ENCODE results near the gene QRICH1. TPM values are rescaled to one million over a fixed set of nuclear protein-coding genes. Genes with fewer than 3 reads are reported as not detected.

QRICH1 gene, protein sequence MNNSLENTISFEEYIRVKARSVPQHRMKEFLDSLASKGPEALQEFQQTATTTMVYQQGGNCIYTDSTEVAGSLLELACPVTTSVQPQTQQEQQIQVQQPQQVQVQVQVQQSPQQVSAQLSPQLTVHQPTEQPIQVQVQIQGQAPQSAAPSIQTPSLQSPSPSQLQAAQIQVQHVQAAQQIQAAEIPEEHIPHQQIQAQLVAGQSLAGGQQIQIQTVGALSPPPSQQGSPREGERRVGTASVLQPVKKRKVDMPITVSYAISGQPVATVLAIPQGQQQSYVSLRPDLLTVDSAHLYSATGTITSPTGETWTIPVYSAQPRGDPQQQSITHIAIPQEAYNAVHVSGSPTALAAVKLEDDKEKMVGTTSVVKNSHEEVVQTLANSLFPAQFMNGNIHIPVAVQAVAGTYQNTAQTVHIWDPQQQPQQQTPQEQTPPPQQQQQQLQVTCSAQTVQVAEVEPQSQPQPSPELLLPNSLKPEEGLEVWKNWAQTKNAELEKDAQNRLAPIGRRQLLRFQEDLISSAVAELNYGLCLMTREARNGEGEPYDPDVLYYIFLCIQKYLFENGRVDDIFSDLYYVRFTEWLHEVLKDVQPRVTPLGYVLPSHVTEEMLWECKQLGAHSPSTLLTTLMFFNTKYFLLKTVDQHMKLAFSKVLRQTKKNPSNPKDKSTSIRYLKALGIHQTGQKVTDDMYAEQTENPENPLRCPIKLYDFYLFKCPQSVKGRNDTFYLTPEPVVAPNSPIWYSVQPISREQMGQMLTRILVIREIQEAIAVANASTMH
- total RNA-seq (2014; rRNA removed; shearing (Covaris generic)) (93.0 and 111 TPM in 2 replicates), total RNA-seq (2022) (132 and 156 TPM in 2 replicates), Bru-seq, nascent RNA (percentile 80 among the genes with signal in this experiment), BruChase-seq, experiment 1, labeled RNA remaining after a 6-hour chase (percentile 79 among the genes with signal in this experiment), BruChase-seq, experiment 2, labeled RNA remaining after a 2-hour chase (percentile 82 among the genes with signal in this experiment)
- long read RNA-seq, transcript QRICH1-201 (11 exons, 3,083 nt) = minor isoform, 6 of 148 reads
- long read RNA-seq, transcript QRICH1-202 (10 exons, 3,549 nt) = major isoform, 69 of 148 reads
- long read RNA-seq, transcript QRICH1-204 (11 exons, 3,009 nt) = minor isoform, 7 of 148 reads
- long read RNA-seq, partial matches to known transcripts = 29 of 148 reads
- long read RNA-seq, other reads (novel, unspliced or antisense) = 36 of 148 reads

DNA sequence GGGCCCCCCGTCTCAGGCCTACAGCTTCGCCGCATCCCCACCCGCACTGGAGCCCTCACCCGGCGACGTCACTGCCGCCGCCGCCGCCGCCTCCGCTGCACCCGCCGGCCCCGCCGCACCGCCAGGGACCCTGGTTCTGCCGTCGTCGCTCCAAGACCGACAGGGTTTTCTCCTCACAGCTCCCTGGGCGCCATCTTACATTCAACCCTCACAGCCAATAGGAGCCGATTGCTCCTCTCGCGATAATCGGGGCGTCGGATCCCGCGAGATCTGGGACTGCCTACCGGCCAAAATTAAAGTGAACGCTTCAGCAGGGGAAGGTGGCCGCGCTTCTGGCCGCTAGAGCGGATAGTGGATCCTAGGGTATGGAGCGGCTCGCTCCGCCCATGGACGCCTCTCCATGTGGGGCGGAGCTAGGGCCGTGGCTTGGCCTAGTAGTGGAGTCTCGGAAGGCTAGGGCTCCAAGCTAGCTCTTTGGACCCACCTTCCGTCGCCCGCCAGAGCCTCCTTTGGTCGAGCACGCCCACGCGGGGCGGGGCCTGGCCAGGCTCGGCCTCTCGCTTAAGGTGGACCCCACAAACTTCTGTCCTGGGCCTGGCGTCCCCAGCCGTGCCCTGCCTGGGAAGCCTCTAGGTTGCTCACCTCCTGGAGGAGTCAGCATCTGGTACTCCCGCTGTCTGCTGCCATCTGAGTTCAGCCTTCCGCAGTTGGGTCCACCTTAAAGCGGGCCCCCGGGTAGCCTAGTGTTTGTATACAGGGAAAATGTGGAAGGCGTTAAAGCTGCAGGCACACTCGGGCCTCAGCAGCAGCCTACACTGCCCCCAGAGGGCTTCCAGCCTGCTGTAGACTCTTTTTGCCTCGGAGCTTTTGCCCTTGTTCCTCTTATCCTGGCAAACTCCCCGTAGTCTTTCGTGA, at the start of gene QRICH1:
QRICH1 (minus strand) TSS at position 219 of the 915 bp plus-strand sequence. CDS start 17,054 bp downstream, outside the sequence.
- Histone ChIP-seq H3K36me3 (ENCODE audit: insufficient read depth, low read length) (peaks cover 60% of the 10 kb centered on the region), H3K4me2 (ENCODE audit: low read length) (peak within 1 kb of the TSS; percentile 97), H3K9me2 (ENCODE audit: insufficient read depth, low read length) (no peaks in the 10 kb centered on the region), H3K9me3 (ENCODE audit: low read length) (no peaks in the 10 kb centered on the region), H3K27ac (ENCODE audit: low read depth, low read length, poor library complexity, severe bottlenecking) (peak within 1 kb of the TSS; percentile 87), H3K4me1 (ENCODE audit: insufficient read depth, low read length, poor library complexity, severe bottlenecking) (peaks cover 23% of the 10 kb centered on the region), H2AFZ (ENCODE audit: low read length) (peak within 1 kb of the TSS; percentile 47; the same call in 1 of the 2 replicates), H3K4me3 (ENCODE audit: low read depth, low read length, poor library complexity, severe bottlenecking) (peak within 1 kb of the TSS; percentile 94), H3K79me2 (ENCODE audit: insufficient read depth, low read depth, low read length) (peaks cover 39% of the 10 kb centered on the region), H4K20me1 (ENCODE audit: insufficient read depth, low read length) (peaks cover 18% of the 10 kb centered on the region; the same call in 1 of the 2 replicates)
- DNase-seq (ENCODE audit: low spot score) = peak; percentile 99
- TF ChIP-seq EZH2phosphoT487 (IDR thresholded peaks at IDR 0.05; ENCODE audit: borderline replicate concordance, low read depth, low read length) (no peak), CTCF (conservative IDR thresholded peaks at IDR 0.05; ENCODE audit: low read length) (peak; percentile 79)
- ChIA-PET POLR2A (interaction anchor here (0.6 to 2.7 kb wide), 12 partner anchors 8 to 483 kb away, joined by 3 to 14 read pairs (median 4); partner anchors contain the start of genes IMPDH2, NDUFAF3, QARS1 and USP19), CTCF (ENCODE audit: unreplicated experiment) (interaction anchor here (0.6 to 1.1 kb wide), 5 partner anchors 10 to 375 kb away, joined by 3 to 6 read pairs (median 5); no protein-coding TSS in a partner anchor)
- intact Hi-C loops (cut with micrococcal nuclease; ENCODE audit: unreplicated experiment) = loop anchor here (1.0 to 5.0 kb wide), 6 partner anchors 10 to 578 kb away; partner anchors contain the start of genes APEH, ARIH2, QARS1 and WDR6
- no TSS peak for BruUV-seq (replicated peaks)

- POLR2A ChIA-PET = no interaction called here
- no peaks in the 10 kb centered on the region for H3K79me2 ChIP-seq (ENCODE audit: insufficient read depth, low read depth, low read length)
- BruUV-seq (replicated peaks) = no TSS peak
These were observed 46.2 kb upstream of the QRICH1 start for GRCh38 chr3:49140080-49140479.

More at GRCh38 chr3:49140080-49140479, 46.2 kb upstream of the QRICH1 start:
- H3K4me3 ChIP-seq (ENCODE audit: low read depth, low read length, poor library complexity, severe bottlenecking) = no peak overlapping the region
- H2AFZ ChIP-seq (ENCODE audit: low read length) = no peak overlapping the region
- no peak overlapping the region for H3K4me2 ChIP-seq (ENCODE audit: low read length)
- H3K9me2 ChIP-seq (ENCODE audit: insufficient read depth, low read length) = no peaks in the 10 kb centered on the region
- CTCF ChIA-PET (ENCODE audit: unreplicated experiment) = no interaction called here
- no peak for DNase-seq (ENCODE audit: low spot score)
- intact Hi-C loops (cut with micrococcal nuclease; ENCODE audit: unreplicated experiment) = no loop called here
- no peaks in the 10 kb centered on the region for H3K36me3 ChIP-seq (ENCODE audit: insufficient read depth, low read length)
- TF ChIP-seq EZH2phosphoT487 (IDR thresholded peaks at IDR 0.05; ENCODE audit: borderline replicate concordance, low read depth, low read length) (no peak), CTCF (conservative IDR thresholded peaks at IDR 0.05; ENCODE audit: low read length) (no peak)
- H3K27ac ChIP-seq (ENCODE audit: low read depth, low read length, poor library complexity, severe bottlenecking) = no peak overlapping the region
- H4K20me1 ChIP-seq (ENCODE audit: insufficient read depth, low read length) = no peaks in the 10 kb centered on the region
- H3K4me1 ChIP-seq (ENCODE audit: insufficient read depth, low read length, poor library complexity, severe bottlenecking) = no peaks in the 10 kb centered on the region
- no peaks in the 10 kb centered on the region for H3K9me3 ChIP-seq (ENCODE audit: low read length)
